Parathyroid adenoma (tissue), 2 donors: ENCODE data around the gene DNAJC16.

ENCODE experiments used
- H2AFZ ChIP-seq: fragments of 300-600 bp; sonication (generic); one replicate; pipeline ENCODE4 v1.7.0; 2017; ENCODE audit warnings: antibody characterized with exemption, mild to moderate bottlenecking
- H3K27ac ChIP-seq: fragments of 300-600 bp; sonication (generic); one replicate; pipeline ENCODE4 v1.7.0; 2017
- H3K27me3 ChIP-seq: fragments of 300-600 bp; sonication (generic); one replicate; pipeline ENCODE4 v1.7.0; 2017; ENCODE audit warnings: low read length; ENCODE audit not compliant: control insufficient read depth, insufficient read depth
- H3K36me3 ChIP-seq: fragments of 300-600 bp; sonication (generic); one replicate; pipeline ENCODE4 v1.7.0; 2017; ENCODE audit warnings: low read length; ENCODE audit not compliant: control insufficient read depth, insufficient read depth
- H3K4me1 ChIP-seq: fragments of 300-600 bp; sonication (generic); one replicate; pipeline ENCODE4 v1.7.0; 2017; ENCODE audit warnings: control low read depth
- H3K4me2 ChIP-seq: fragments of 300-600 bp; sonication (generic); one replicate; pipeline ENCODE4 v1.7.0; 2017; ENCODE audit warnings: low read length
- H3K4me3 ChIP-seq: fragments of 300-600 bp; sonication (generic); one replicate; pipeline ENCODE4 v1.7.0; 2017; ENCODE audit warnings: low read depth, low read length
- H3K79me2 ChIP-seq: fragments of 300-600 bp; sonication (generic); one replicate; pipeline ENCODE4 v1.7.0; 2017; ENCODE audit warnings: control low read depth
- H3K9ac ChIP-seq: fragments of 300-600 bp; sonication (generic); one replicate; pipeline ENCODE4 v1.7.0; 2017; ENCODE audit warnings: mild to moderate bottlenecking
- H3K9me3 ChIP-seq: fragments of 300-600 bp; sonication (generic); one replicate; pipeline ENCODE4 v1.7.0; 2017; ENCODE audit warnings: low read length; ENCODE audit not compliant: control insufficient read depth
- TF ChIP-seq, protein P1 (sequence below): fragments of 300-600 bp; sonication (generic); IDR thresholded peaks from one replicate; pipeline ENCODE4 v1.7.0; 2017; ENCODE audit warnings: antibody characterized with exemption, mild to moderate bottlenecking
- donor health status: primary hyperparathyroidism.

DNAJC16 gene

GRCh38 chr1:15500184-15501178 lies 26.2 kb upstream of the DNAJC16 start:
- H3K27me3 ChIP-seq, result no peaks in the 10 kb centered on the region
- no peaks in the 10 kb centered on the region for H3K36me3 ChIP-seq
- no peaks in the 10 kb centered on the region for H3K79me2 ChIP-seq
- no peak overlapping the region for H3K4me2 ChIP-seq
- H3K9me3 ChIP-seq, result no peaks in the 10 kb centered on the region
- no peak overlapping the region for H3K27ac ChIP-seq
- no peak overlapping the region for H3K9ac ChIP-seq
- no peak overlapping the region for H3K4me3 ChIP-seq
- H2AFZ ChIP-seq, result no peak overlapping the region
- TF ChIP-seq, protein P1, sequence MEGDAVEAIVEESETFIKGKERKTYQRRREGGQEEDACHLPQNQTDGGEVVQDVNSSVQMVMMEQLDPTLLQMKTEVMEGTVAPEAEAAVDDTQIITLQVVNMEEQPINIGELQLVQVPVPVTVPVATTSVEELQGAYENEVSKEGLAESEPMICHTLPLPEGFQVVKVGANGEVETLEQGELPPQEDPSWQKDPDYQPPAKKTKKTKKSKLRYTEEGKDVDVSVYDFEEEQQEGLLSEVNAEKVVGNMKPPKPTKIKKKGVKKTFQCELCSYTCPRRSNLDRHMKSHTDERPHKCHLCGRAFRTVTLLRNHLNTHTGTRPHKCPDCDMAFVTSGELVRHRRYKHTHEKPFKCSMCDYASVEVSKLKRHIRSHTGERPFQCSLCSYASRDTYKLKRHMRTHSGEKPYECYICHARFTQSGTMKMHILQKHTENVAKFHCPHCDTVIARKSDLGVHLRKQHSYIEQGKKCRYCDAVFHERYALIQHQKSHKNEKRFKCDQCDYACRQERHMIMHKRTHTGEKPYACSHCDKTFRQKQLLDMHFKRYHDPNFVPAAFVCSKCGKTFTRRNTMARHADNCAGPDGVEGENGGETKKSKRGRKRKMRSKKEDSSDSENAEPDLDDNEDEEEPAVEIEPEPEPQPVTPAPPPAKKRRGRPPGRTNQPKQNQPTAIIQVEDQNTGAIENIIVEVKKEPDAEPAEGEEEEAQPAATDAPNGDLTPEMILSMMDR, result no peak
- H3K4me1 ChIP-seq, result no peaks in the 10 kb centered on the region

GRCh38 chr1:15501208-15502032 lies 25.2 kb upstream of the DNAJC16 start:
- Histone ChIP-seq H3K9ac (no peak overlapping the region), H3K79me2 (no peaks in the 10 kb centered on the region), H3K4me3 (no peak overlapping the region), H3K9me3 (no peaks in the 10 kb centered on the region), H3K4me1 (no peaks in the 10 kb centered on the region), H3K27ac (no peak overlapping the region), H3K27me3 (no peaks in the 10 kb centered on the region), H3K4me2 (no peak overlapping the region), H2AFZ (no peak overlapping the region), H3K36me3 (no peaks in the 10 kb centered on the region)
- TF ChIP-seq, protein P1, result peak; percentile 47

GRCh38 chr1:15504436-15504835 lies 22.2 kb upstream of the DNAJC16 start:
- Histone ChIP-seq H3K9ac (no peak overlapping the region), H3K9me3 (no peaks in the 10 kb centered on the region), H3K36me3 (no peaks in the 10 kb centered on the region), H3K27ac (no peak overlapping the region), H2AFZ (no peak overlapping the region), H3K79me2 (no peaks in the 10 kb centered on the region), H3K4me2 (no peak overlapping the region), H3K4me3 (no peak overlapping the region), H3K4me1 (no peaks in the 10 kb centered on the region), H3K27me3 (no peaks in the 10 kb centered on the region)
- TF ChIP-seq, protein P1, result no peak

DNA sequence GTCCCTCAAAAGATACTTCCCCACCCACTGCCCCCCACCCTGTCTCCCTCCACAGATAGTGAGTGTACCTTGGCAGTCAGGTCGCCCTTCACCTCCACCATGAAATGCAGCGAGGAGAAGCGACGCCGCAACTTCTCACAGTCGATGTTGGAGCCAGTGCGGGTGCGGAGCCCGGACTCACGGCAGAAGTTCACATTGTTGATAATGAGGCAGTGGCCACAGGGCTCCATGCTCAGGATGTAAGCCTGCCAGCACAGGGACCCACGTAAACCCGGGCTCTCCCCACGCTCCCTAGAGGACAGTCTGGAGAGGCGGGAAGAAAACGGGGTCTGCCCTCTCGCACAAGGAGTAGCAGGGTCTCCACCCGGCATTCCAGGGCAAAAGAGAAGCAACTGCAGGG lies 19.8 kb upstream of the DNAJC16 start:
- no peaks in the 10 kb centered on the region for H3K79me2 ChIP-seq
- H3K36me3 ChIP-seq, result no peaks in the 10 kb centered on the region
- H3K4me2 ChIP-seq, result no peak overlapping the region
- no peak overlapping the region for H3K27ac ChIP-seq
- TF ChIP-seq, protein P1, result no peak
- H2AFZ ChIP-seq, result no peak overlapping the region
- H3K9me3 ChIP-seq, result no peaks in the 10 kb centered on the region
- no peak overlapping the region for H3K4me3 ChIP-seq
- no peaks in the 10 kb centered on the region for H3K4me1 ChIP-seq
- H3K27me3 ChIP-seq, result no peaks in the 10 kb centered on the region
- no peak overlapping the region for H3K9ac ChIP-seq
